OCI-M1 (cell line): Measurements from ENCODE around the gene FOSL1.

Experiments
- DNase-seq: peaks from one replicate; lab custom pipeline; 2025; lab: John Stamatoyannopoulos, UW

Gene FOSL1

DNA sequence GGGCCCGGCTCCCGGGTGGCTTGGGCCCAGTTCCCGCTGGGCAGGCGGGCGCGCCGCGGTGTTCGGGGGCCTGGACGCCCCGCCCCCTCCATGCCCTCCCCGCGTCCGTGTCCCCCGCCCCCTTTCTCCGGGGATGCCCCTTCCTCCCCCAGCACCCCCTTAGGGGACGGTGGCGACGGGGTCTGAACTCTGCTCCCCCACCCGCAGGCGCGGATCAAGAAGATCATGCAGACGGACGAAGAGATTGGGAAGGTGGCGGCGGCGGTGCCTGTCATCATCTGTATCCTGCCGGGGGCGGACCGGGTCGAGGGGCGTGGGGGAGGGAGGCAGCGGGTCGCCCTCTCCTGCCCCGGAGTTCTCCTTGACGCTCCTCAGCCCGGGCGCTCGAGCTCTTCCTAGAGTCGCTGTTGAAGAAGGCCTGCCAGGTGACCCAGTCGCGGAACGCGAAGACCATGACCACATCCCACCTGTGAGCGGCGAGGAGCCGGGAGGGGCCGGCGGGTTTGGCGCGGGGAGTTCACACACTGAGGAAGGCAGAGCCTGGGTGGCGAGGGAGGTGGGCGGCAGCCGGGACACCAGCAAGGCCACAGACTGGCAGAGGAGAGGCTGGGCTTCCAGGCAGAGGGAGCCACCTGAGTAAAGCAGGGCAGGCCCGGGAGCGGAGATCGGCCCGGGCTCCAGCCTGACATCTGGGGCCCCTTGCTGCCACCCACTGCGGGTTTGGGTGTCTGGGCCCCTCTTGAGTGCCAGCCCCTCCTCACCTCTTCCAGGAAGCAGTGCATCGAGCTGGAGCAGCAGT lies 19.6 kb upstream of the FOSL1 start:
- DNase-seq = peak; percentile 58

DNA sequence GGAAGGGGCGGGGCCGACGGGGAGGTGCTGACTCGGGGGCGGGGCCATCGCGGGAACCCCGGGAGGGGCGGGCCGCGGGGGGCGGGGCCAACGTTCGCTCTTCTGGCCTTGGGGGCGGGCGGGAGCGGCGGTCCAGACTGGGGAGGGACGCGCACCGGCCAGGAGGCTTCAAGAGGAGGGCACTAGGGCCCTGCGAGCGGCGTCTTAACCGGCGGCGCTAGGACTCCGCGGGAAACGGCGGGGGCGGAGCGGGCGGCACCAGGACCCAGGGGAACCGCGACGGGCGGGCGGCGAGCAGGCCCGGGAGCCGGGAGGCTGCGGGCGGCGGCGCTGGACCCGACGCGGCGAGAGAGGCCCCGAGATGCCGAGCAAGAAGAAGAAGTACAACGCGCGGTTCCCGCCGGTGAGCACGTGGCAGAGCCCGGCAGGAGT lies 19.0 kb upstream of the FOSL1 start, which contains the start of gene DRAP1:
DRAP1 (plus strand) TSS at position 286 of the 432 bp plus-strand sequence; CDS start at position 362, 76 bp downstream.
- peak; percentile 99 for DNase-seq

DNA sequence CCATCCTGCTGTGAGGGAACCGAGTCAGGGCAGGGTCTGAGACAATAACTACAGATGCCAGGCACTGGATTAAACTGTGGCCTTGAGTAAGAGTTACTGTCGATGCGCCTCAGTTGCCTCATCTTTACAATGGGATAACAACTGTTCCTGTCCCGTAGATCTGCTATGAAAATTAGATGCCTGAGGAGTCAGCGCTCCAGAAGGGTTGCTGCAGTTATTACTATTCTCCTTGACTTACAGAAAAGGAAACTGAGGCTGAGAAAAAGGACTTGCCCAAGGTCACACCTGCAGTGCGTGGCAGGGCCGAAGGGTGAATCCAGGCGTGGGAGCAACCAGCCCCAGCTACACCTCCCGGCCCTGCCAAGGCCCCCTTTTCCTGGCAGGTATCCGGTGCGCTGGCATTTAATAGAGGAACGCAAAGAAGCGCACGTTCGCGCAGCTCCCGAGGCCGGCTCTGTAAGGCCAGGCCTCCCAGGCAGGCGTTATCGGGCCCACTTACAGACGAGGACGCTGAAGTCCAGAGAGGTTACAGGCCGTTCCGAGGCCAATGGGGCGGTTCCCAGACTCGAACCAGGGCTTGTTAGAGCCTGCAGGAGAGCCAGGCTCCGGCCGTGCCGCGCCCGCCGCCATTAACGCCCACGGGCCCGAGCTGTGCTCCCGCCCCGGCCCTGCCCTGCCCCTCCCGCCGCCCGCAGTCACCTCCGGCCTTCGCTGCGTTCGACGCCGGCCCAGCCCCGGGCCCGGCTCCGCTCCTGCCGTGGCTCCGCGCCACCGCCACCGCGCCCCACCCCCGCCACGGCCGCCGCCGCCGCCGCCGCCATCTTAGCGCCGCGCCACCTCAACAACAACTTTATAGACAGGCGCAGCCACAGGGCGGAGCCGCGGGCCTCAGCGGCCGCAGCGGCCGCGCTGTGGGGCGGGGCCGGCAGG lies 18.3 kb upstream of the FOSL1 start, which contains the start of gene C11orf68:
C11orf68 (minus strand) TSS at position 852 of the 930 bp plus-strand sequence; CDS start at position 821, 31 bp downstream.
- DNase-seq = peak; percentile 63

DNA sequence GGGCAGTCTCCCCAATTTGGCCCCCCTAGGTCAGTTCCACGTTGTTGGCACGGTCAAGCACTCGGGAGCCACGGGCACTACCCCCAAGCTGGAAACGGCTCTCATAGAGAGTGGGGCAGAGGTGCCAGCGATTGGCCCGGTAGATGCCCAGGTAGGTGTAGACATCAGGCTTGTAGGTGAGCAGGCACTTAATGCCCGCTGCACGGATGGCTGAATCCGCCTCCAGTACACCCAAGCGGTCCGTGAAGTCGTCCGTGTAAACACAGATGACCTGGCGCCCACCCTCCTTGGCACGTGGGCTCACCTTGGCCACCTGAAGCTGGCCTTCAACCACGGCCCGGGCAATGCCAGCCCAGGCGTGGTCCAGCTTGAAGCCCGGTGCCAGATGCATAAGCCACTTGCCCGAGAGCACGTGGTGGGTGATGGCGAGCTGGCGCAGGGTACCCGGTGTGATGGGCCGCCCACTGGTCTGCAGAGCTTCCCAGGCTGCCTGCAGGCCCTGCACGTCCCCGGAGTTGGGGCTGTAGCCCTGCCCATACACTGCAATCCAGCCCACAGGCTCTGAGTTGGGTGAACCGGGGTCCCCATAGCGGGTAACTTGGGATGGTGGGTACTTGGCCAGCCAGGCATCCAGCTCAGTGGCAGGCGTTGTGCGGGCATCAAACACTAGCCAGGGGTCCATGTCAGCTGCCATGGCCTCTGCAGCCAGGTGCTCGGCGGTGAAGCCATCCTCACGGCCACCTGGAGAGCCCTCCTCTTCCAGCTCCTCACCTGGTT lies 17.4 kb upstream of the FOSL1 start:
- no peak for DNase-seq

DNA sequence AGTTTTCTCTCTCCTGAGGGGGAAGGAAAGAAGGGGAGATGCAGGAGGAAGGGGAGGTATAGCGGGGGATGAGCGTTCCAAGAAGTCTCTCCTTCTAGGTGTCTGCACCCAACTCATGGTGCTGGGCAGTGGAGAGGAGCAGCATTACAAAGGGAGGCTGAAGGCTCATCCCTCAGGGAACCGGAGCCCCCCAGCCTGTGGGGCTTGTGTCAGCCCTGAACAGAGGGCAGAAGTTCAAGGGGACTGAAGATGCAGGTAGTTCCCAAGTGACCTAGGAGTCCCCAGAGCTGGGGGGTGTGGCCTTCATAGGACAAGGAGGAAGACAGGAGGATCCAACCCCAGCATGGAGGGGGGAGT lies 16.9 kb upstream of the FOSL1 start:
- DNase-seq = no peak

DNA sequence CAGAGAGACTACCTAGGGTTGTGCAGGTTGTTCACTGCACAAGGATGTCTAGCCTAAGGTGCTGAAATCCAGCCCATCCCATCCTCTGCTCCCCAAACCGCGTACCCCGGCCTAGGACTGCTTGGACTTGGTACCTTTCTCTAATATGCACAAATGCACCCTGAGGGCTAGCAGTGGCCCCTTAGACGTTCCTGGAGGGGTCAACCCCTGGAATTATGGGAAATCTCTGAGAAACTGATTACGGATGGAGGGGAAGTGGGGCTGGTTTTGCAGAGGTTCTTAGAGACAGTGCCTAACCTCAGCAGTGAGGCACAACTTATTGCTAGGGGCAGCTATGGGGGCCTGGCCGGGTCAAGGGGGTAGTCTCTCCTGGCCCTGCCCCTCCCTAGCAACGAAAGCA lies 16.2 kb upstream of the FOSL1 start:
- no peak for DNase-seq

DNA sequence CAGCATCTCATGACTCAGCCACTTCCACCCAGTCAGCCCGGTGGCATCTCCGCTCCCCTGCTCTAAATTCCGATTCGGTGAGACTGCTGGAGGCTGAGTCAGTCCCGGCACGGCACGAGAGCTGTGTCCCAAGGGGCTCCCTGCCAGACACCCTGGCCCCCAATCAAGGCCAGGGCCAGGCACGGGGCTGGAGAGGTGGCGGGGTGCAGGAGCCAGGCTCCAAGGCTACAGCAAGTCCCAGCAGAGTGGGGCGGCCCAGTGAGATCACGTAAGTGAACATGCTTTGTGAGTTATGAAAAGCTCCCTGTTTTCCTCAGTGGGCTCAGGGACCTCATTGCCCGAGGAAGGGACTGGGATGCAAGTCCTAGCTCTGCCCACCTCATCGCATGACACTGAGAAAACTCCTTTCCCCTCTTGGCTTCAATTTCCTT lies 15.6 kb upstream of the FOSL1 start:
- DNase-seq = no peak

DNA sequence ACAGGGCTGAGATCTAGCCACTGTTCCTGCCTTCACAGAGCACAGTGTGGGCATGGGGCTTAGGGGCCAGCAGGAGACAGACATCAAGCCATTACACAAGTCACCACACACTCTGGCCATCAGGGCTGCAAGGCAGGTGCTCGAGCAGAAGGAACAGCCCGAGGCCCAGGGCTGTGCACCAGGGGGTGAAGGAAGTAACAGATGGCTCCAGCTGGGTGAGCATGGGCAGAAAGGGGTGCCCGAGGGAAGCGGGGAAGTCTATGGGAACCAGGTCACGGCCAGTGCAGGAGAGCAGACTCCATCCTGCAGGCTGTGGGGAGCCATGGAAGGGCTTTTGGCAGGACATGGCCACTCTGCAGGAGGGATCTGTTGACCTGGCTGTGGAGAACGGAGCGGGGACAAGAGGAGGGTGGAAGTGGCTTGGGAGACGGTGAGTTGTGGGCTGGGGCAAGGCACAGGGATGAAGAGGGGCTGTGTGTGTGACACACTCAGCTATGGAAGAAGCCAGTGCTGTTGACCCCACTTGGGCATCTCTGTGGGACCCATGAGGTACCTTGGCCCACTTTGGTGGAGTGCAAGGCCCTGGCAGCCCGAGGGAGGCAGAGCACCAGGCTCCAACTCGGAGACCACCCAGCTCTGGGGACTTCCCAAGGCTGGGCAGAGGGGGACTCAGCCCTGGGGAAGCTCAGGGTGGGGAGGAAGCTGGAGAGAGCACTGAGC lies 15.1 kb upstream of the FOSL1 start:
- no peak for DNase-seq

DNA sequence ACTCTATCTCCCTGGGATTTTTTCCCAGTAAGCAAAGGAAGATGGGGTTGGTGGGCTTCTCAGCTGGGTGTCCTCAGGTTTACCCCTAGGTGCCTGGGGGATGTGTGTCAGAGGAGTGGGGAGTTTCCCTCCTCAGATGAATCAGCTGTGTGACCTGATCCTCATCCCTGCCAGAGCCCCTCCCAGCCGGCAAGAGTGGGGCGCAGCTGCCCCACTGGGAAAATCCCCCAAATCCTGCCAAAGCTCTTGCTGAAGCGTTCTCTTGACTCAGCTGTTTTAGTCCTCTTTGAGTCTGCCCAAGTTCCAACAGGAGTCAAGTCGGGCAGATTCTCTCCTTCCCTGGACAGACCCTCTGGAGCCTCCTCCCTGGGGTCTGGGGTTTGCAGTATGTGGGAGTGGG lies 12.7 kb upstream of the FOSL1 start:
- DNase-seq = no peak

DNA sequence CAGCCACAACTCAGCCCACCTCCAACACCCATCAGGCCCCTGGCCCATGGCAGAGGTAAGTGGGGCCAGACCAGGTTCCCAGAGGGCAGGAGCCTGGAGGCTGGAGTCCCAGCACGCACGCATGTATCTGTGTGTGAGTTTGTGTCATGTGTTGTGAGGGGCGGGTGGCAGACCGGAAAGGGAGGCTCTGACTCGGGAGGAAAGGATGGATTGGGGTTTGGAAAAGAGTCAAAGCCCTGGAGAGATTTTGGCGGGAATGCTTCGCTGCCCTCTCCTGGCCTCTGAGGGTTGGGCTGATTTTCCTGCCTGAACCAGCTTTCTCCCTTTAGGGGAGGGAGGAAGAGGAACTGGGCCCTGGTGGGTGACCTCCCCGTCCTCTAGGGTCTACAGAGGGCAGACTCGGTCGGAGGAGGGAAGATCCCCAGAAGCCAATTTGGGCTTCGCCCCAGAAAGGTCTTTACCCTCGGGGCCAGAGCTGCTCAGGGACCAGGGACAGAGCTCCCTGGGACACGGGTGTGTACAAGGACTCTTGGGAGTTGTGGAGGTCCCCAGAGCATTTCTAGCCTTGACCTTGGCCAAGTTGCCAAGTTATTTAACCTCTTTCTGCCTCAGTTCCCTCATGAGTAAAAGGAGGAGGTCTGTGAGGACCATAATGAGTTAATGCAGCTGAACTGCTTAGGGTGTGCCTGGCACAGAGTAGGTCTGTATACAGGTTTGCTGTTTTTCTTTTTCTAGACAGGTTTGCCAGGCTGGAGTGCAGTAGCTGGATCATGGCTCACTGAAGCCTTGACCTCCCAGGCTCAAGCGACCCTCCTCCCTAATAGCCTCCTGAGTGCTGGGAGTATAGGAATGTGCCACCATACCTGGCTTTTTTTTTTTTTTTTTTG lies 11.7 kb upstream of the FOSL1 start:
- DNase-seq = peak; percentile 67

DNA sequence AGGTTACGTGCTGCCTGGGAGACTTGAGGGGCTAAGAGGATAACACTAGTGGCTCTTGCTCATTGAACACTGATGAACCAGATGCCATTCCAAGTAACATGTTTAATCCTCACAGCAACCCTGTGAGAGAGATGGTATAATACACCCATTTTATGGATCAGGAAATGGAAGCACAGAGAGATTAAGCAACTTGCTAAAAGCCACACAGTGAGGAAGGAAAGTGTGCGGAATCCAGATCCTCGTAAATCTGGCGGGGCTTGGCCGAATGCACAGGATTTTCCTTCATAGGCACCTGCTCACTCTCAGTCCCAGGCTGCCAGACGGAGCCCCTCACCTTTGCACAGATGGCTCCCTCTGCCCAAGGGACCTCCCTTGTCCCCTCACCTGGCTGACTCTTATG lies 7.7 kb upstream of the FOSL1 start:
- DNase-seq = no peak

DNA sequence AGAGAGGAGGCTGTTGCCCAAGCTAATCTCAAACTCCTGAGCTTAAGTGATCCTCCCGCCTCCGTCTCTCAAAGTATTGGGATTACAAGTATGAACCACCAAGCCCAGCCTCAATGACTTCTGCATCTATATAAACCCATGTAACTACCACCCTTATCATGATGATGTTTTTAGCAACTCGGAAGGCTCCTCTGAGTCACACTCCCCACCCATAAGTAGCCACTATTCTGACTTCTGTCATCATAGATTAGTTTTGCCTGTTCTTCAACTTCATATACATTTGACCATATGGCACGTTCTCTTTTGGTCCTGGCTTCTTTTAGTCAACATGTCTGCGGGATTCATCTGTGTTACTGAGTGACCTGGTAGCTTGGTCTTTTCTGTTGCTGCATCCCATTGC lies 6.4 kb upstream of the FOSL1 start:
- DNase-seq = peak; percentile 70

DNA sequence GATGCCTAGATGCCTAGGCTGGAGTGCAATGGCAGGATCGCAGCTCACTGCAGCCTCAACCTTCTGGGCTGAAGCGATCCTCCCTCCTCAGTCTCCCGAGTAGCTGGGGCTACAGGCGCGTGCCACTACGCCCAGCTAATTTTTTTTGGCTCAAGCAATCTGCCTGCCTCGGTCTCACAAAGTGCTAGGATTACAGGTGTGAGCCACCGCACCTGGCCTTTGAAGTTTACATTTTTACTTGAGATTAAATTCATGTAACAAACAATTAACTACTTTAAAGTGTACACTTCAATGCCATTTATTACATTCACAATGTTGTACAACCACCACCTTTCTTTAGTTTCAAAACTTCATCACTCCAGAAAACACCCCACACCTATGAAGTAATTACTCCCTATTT lies 3.5 kb upstream of the FOSL1 start:
- DNase-seq = no peak

DNA sequence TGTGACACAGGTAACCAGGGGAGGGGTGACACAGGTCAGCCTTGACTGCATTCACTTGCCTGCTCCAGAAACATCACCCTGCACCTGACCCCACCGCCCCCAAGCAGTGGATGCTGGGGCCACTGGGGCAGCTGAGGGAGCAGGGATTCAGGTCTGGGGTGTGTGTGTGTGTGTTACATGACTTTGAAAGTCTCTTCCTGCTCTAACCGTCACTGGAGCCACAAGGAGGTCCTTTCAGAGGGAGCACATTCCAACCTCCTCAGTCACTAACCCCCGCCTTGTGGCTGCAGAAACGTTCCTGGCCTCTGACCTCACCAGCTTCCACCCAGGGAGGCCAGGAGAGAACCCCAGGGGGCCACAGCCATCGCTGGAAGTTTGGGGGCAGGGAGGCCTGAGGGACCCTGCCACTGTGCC lies 2.9 kb upstream of the FOSL1 start:
- DNase-seq = no peak

DNA sequence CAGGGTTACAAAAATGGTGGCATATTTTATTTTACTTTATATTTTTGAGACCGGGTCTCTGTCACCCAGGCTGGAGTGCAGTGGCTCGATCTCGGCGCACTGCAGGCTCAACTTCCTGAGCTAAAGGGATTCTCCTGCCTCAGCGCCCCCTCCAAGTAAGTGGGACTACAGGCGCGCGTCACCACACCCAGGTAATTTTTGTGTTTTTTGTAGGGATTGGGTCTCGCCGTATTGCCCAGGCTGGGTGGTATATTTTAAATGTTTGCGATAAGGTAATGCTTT lies 652 bp upstream of the FOSL1 start:
- no peak for DNase-seq

DNA sequence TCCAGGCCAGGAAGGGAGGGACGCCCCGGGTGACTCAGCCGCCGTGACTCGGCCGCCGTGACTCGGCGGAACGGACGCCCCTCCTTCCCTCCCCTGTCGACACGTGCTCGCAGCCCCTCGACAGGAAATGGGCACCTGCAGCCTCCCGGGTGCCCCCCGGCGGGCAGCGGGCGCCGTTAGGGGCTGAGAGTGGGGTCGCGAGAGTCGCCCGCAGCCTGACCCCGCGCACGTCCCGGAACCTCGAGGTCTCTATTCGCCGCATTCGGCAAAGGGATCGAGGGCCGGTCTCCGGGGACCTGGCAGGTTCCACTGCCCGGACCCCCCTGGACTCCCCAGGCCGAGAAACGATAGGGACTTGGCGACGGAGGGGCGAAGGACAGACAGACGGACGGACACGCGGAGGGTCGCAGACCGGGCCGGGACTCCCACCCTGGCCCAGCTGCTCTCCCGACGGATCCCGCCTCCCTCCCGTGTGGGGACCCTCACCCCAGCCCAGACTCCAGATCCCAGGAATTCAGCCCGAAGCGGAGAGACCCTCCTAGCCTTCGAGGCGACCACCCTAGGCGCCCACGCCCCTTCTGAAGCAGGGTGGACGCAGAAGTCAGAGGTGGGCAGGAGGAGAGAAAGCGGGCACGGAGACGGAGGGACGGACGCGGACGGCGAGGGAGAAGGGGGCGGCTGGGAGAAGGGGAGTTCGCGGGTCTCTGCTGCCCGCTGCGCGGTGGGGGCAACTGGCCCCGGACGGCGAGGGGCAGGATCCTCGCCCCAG lies 648 bp downstream of the FOSL1 start:
- peak; percentile 78 for DNase-seq

DNA sequence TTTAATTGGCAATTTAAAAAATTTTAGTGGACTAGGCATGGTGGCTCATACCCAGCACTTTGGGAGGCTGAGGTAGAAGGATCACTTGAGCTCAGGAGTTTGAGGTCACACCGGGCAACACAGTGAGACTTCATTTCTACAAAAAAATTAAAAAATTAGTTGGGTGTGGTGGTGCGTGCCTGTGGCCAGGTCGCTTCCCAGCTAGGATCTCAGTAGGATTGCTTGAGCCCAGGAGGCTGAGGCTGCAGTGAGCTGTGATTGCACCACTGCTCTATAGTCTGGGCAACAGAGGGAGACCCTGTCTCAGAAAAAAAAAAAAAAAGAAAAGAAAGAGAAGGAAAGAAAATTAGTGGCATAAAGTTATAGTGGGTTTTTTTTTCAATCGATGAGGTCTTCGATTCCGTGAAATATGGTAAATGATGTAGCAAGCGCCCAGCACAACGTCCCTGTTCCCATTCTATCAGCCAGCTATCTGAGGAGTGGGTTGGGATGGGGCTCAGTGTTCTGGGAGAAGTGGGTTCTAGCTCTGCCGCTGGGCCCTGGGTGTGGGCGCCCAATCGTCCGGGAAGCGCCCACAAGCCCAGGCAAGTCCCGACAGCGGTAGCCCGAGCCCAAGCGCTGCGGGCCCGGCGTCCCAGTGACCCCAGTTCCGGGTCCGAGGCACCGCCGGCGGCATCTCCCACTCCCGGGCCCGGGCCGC lies 1.4 kb downstream of the FOSL1 start:
- no peak for DNase-seq

DNA sequence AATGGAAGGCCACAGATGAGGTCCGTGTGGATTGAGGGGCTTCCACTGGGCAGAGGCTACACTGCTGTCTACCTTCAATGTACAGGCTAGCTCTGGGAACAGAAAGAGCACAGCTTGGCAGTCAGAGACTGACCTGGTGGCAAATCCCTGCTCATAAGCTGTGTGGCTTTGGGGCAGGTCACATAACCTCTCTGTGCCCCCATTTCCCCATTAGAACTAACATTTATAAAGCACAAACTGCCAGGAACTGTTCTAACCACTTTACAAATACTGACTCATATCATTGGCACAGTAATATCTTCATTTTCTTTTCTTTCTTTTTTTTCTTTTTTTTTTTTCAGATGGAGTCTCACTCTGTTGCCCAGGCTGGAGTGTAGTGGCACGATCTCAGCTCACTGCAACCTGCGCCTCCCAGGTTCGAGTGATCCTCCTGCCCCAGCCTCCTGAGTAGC lies 3.1 kb downstream of the FOSL1 start:
- DNase-seq = no peak
